Liver (tissue), 3 donors: ENCODE data around the gene RAP2C.

Source experiments
- GABPA ChIP-seq, 2 donors: IDR thresholded peaks in 1 of 2; conservative IDR thresholded peaks in 1 of 2; 2 replicates each; pipeline ENCODE4 v1.6.1; 2016; ENCODE audit warnings: antibody characterized with exemption in 2 of 2, mild to moderate bottlenecking in 1 of 2, moderate library complexity in 1 of 2
- HNF4A ChIP-seq, 2 donors: conservative IDR thresholded peaks; 2 replicates each; pipeline ENCODE4 v1.6.1; 2016; ENCODE audit warnings: antibody characterized with exemption in 2 of 2, mild to moderate bottlenecking in 2 of 2
- HNF4G ChIP-seq: IDR thresholded peaks from 2 replicates; pipeline ENCODE4 v1.6.1; 2016; ENCODE audit warnings: antibody characterized with exemption
- JUND ChIP-seq, 2 donors: IDR thresholded peaks; 2 replicates each; pipeline ENCODE4 v1.6.1; 2016; ENCODE audit warnings: antibody characterized with exemption in 2 of 2
- RAD21 ChIP-seq, 2 donors: IDR thresholded peaks; 2 replicates each; pipeline ENCODE4 v1.6.1; 2016; ENCODE audit warnings: antibody characterized with exemption in 2 of 2, mild to moderate bottlenecking in 2 of 2
- RXRA ChIP-seq, 2 donors: IDR thresholded peaks; 2 replicates each; pipeline ENCODE4 v1.6.1; 2017 to 2018; ENCODE audit warnings: antibody characterized with exemption in 2 of 2, mild to moderate bottlenecking in 1 of 2
- SP1 ChIP-seq: IDR thresholded peaks from 2 replicates; pipeline ENCODE4 v1.6.1; 2018; ENCODE audit warnings: antibody characterized with exemption, mild to moderate bottlenecking
- TAF1 ChIP-seq: conservative IDR thresholded peaks from 2 replicates; pipeline ENCODE4 v1.6.1; 2016; ENCODE audit warnings: antibody characterized with exemption, mild to moderate bottlenecking
- YY1 ChIP-seq: IDR thresholded peaks from 2 replicates; pipeline ENCODE4 v1.6.1; 2016; ENCODE audit warnings: antibody characterized with exemption, mild to moderate bottlenecking
- TF ChIP-seq, protein P1 (sequence below): IDR thresholded peaks from 2 replicates; pipeline ENCODE4 v1.6.1; 2016; ENCODE audit warnings: antibody characterized with exemption
- TF ChIP-seq, protein P2 (sequence below): fragments of 150-350 bp; IDR thresholded peaks from 2 replicates; pipeline ENCODE4 v1.5.1; 2017; ENCODE audit warnings: improper control_type of control experiment, low read depth, low read length; ENCODE audit not compliant: missing input control
- donor health status: healthy.
- donor health status: healthy.

DNA sequence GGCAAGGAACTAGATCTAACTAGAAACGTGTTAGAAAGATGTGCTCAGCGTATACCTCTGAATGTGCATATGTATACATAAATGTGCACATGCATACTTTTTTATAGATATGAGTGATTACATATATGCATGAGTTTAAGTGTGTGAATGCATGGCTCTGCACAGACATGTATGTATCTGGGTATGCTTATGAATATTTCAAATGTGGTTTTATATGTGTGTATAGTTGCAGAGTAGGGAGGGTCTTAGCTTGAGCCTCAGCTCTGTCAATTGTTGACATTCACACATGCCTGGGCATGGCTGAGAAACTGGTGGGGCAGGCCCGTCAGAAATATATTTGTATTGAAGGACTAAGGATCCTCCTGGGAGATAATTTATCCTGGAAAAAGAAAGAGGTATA is 31.1 kb downstream of the RAP2C start:
- TF ChIP-seq, protein P1, sequence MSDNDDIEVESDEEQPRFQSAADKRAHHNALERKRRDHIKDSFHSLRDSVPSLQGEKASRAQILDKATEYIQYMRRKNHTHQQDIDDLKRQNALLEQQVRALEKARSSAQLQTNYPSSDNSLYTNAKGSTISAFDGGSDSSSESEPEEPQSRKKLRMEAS: no peak
- TF ChIP-seq, protein P2, sequence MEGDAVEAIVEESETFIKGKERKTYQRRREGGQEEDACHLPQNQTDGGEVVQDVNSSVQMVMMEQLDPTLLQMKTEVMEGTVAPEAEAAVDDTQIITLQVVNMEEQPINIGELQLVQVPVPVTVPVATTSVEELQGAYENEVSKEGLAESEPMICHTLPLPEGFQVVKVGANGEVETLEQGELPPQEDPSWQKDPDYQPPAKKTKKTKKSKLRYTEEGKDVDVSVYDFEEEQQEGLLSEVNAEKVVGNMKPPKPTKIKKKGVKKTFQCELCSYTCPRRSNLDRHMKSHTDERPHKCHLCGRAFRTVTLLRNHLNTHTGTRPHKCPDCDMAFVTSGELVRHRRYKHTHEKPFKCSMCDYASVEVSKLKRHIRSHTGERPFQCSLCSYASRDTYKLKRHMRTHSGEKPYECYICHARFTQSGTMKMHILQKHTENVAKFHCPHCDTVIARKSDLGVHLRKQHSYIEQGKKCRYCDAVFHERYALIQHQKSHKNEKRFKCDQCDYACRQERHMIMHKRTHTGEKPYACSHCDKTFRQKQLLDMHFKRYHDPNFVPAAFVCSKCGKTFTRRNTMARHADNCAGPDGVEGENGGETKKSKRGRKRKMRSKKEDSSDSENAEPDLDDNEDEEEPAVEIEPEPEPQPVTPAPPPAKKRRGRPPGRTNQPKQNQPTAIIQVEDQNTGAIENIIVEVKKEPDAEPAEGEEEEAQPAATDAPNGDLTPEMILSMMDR: no peak
- TF ChIP-seq RXRA (IDR thresholded peaks at IDR 0.05) (no peak), YY1 (no peak), SP1 (no peak), HNF4G (no peak), RAD21 (IDR thresholded peaks at IDR 0.05) (no peak), GABPA (IDR thresholded peaks at IDR 0.05 in 1 of 2, conservative IDR thresholded peaks at IDR 0.05 in 1 of 2) (no peak), TAF1 (no peak), HNF4A (conservative IDR thresholded peaks at IDR 0.05) (no peak), JUND (IDR thresholded peaks at IDR 0.05) (no peak)
